Nephron (organoid): ENCODE measurements around the gene MTM1.

Source experiments
- H3K27ac Mint-ChIP-seq, 3 experiments: 2 replicates each; pipeline ENCODE4 v1.8.0; 2020; ENCODE audit warnings: mixed read lengths in 3 of 3, mild to moderate bottlenecking in 2 of 3, moderate library complexity in 1 of 3
- H3K27me3 Mint-ChIP-seq: 2 replicates; pipeline ENCODE4 v1.8.0; 2021; ENCODE audit warnings: low read depth, mild to moderate bottlenecking, moderate library complexity, mixed read lengths
- H3K36me3 Mint-ChIP-seq: 2 replicates; pipeline ENCODE4 v1.8.0; 2020; ENCODE audit warnings: low read depth, mixed read lengths
- H3K4me1 Mint-ChIP-seq: 2 replicates; pipeline ENCODE4 v1.8.0; 2020; ENCODE audit warnings: mixed read lengths
- H3K4me3 Mint-ChIP-seq, 3 experiments: 2 replicates each; pipeline ENCODE4 v1.8.0; 2020; ENCODE audit warnings: mild to moderate bottlenecking in 3 of 3, mixed read lengths in 3 of 3, moderate library complexity in 2 of 3
- H3K9me3 Mint-ChIP-seq: 2 replicates; pipeline ENCODE4 v1.8.0; 2020; ENCODE audit warnings: mixed read lengths
- CTCF ChIP-seq, 3 experiments: fragments of 200-600 bp; sonication (generic); IDR thresholded peaks; one replicate each; pipeline ENCODE4 v1.5.0; 2021; ENCODE audit warnings: antibody characterized with exemption in 3 of 3; ENCODE audit not compliant: unreplicated experiment in 3 of 3

Gene MTM1

GRCh38 chrX:150693725-150694574 is 125.5 kb downstream of the MTM1 start:
- Mint-ChIP-seq H3K36me3 (peaks cover 3% of the 10 kb centered on the region), H3K9me3 (peaks cover 11% of the 10 kb centered on the region), H3K4me1 (peaks cover 20% of the 10 kb centered on the region), H3K4me3 (peak overlapping the region; percentile 82 to 97 (median 95)), H3K27me3 (no peaks in the 10 kb centered on the region), H3K27ac (peak overlapping the region; percentile 93 to 98 (median 93))
- no peak for TF ChIP-seq CTCF (IDR thresholded peaks at IDR 0.05; ENCODE audit: unreplicated experiment in 3 of 3)

- no peaks in the 10 kb centered on the region for H3K27me3 Mint-ChIP-seq
- H3K4me1 Mint-ChIP-seq: peaks cover 20% of the 10 kb centered on the region
- no peak for TF ChIP-seq CTCF (IDR thresholded peaks at IDR 0.05; ENCODE audit: unreplicated experiment in 3 of 3)
- peak overlapping the region; percentile 10 to 45 (median 32) for H3K4me3 Mint-ChIP-seq
- H3K36me3 Mint-ChIP-seq: peaks cover 3% of the 10 kb centered on the region
- peaks cover 11% of the 10 kb centered on the region for H3K9me3 Mint-ChIP-seq
- H3K27ac Mint-ChIP-seq: no peak overlapping the region
Observed at GRCh38 chrX:150694738-150695410, 126.5 kb downstream of the MTM1 start.

GRCh38 chrX:150696331-150696730 is 127.9 kb downstream of the MTM1 start:
- Mint-ChIP-seq H3K27me3 (no peaks in the 10 kb centered on the region), H3K36me3 (peaks cover 6% of the 10 kb centered on the region), H3K27ac (no peak overlapping the region), H3K4me3 (peak overlapping the region in 1 of 3 experiments; percentile 2), H3K4me1 (peaks cover 20% of the 10 kb centered on the region), H3K9me3 (peaks cover 6% of the 10 kb centered on the region)
- TF ChIP-seq CTCF (IDR thresholded peaks at IDR 0.05; ENCODE audit: unreplicated experiment in 3 of 3): no peak

- Mint-ChIP-seq H3K9me3 (peaks cover 3% of the 10 kb centered on the region), H3K27me3 (no peaks in the 10 kb centered on the region), H3K27ac (no peak overlapping the region), H3K4me1 (peaks cover 20% of the 10 kb centered on the region), H3K36me3 (peaks cover 6% of the 10 kb centered on the region), H3K4me3 (no peak overlapping the region)
- TF ChIP-seq CTCF (IDR thresholded peaks at IDR 0.05; ENCODE audit: unreplicated experiment in 3 of 3): no peak
Observed at GRCh38 chrX:150696866-150697265, 128.4 kb downstream of the MTM1 start.

GRCh38 chrX:150697641-150698040 is 129.2 kb downstream of the MTM1 start:
- Mint-ChIP-seq H3K4me3 (no peak overlapping the region), H3K27ac (no peak overlapping the region), H3K9me3 (peaks cover 3% of the 10 kb centered on the region), H3K36me3 (peaks cover 6% of the 10 kb centered on the region), H3K4me1 (peaks cover 13% of the 10 kb centered on the region), H3K27me3 (no peaks in the 10 kb centered on the region)
- TF ChIP-seq CTCF (IDR thresholded peaks at IDR 0.05; ENCODE audit: unreplicated experiment in 3 of 3): no peak
